K562 (cell line): ENCODE results near the gene PCDHA10. TPM values are rescaled to one million over a fixed set of nuclear protein-coding genes. Genes with fewer than 3 reads are reported as not detected.
"Not testable (repeated sequence)": the region's sequence is repeated elsewhere in the genome, so short reads cannot be mapped to it uniquely, and the experiment has no call there.

Source experiments
- ATAC-seq: fragments of 200-7000 bp; cut with Tn5 transposase; 3 replicates; pipeline ENCODE4 v1.9.1; 2020; ENCODE audit warnings: moderate library complexity
- BruUV-seq: library from RNA; stranded (reverse); fragments of 400-500 nt; replicated peaks from 2 replicates; lab custom pipeline; 2021; lab: Mats Ljungman, UMichigan
- CTCF ChIA-PET: fragments of 300-600 bp; formaldehyde crosslinking; extraction: SDS; loops from one replicate; lab custom pipeline; 2021; ENCODE audit warnings: low intra/inter-chr PET ratio; lab: Yijun Ruan, JAX
- POLR2A ChIA-PET: fragments of 300-600, 350-650 bp; sonication (Branson Sonifier 250); formaldehyde crosslinking; extraction: SDS; loops from one replicate; lab custom pipeline; 2021; ENCODE audit warnings: antibody characterized with exemption, inconsistent platforms; lab: Yijun Ruan, JAX
- DNase-seq, 4 experiments: peaks; one replicate each; pipeline versions ENCODE4 v3.0.0 to v3.0.0-alpha.2; 2011 to 2018; ENCODE audit warnings: low spot score in 3 of 4, mixed read lengths in 3 of 4; ENCODE audit errors: extremely low read depth in 1 of 4
- FAIRE-seq: peaks from 2 replicates; lab custom pipeline; 2011; peaks lifted over from hg19 to GRCh38; lab: Jason Lieb, UNC
- H2AFZ ChIP-seq: 2 replicates; pipeline ENCODE4 v1.6.0; 2011; ENCODE audit warnings: low read depth, low read length, control low read depth, inconsistent platforms
- H3K27ac ChIP-seq: fragments of 200-600 bp; 3 replicates; pipeline ENCODE4 v1.8.0; 2011; ENCODE audit warnings: low read depth, mild to moderate bottlenecking, control low read depth, inconsistent platforms, low read length, moderate library complexity, mixed read lengths; ENCODE audit errors: extremely low read depth
- H3K27me3 ChIP-seq, 2 experiments: fragments of 300-600 bp in 1 of 2; 2 replicates in 1 of 2; 3 replicates in 1 of 2; pipeline versions ENCODE4 v1.6.0 to v1.8.0; 2011; ENCODE audit warnings: inconsistent platforms in 2 of 2, low read length in 2 of 2, mild to moderate bottlenecking in 1 of 2, mixed read lengths in 1 of 2, moderate library complexity in 1 of 2; ENCODE audit not compliant: control insufficient read depth in 2 of 2, insufficient read depth in 2 of 2
- H3K36me3 ChIP-seq: fragments of 300-600 bp; 3 replicates; pipeline ENCODE4 v1.8.0; 2011; ENCODE audit warnings: mild to moderate bottlenecking, low read length, inconsistent platforms; ENCODE audit not compliant: control insufficient read depth, insufficient read depth
- H3K4me1 ChIP-seq, 2 experiments: fragments of 200-600 bp in 1 of 2; replicated peaks in 1 of 2; 2 replicates in 1 of 2; 3 replicates in 1 of 2; pipeline versions ENCODE4 v1.5.1 to v1.8.0; 2011; ENCODE audit warnings: inconsistent platforms in 2 of 2, low read length in 2 of 2, mild to moderate bottlenecking in 1 of 2, mixed read lengths in 1 of 2, moderate library complexity in 1 of 2; ENCODE audit not compliant: control insufficient read depth in 2 of 2, insufficient read depth in 2 of 2
- H3K4me2 ChIP-seq: 2 replicates; pipeline ENCODE4 v1.6.1; 2011; ENCODE audit warnings: low read length, control low read depth, inconsistent platforms, mixed read lengths; ENCODE audit not compliant: insufficient read depth
- H3K4me3 ChIP-seq: fragments of 200-600 bp; sonication (generic), shearing (Covaris generic); 2 replicates; pipeline ENCODE4 v1.5.1; 2016; ENCODE audit warnings: control low read depth, inconsistent platforms
- H3K79me2 ChIP-seq: fragments of 200-600 bp; 3 replicates; pipeline ENCODE4 v1.8.0; 2011; ENCODE audit warnings: low read length, inconsistent platforms; ENCODE audit not compliant: control insufficient read depth, insufficient read depth
- H3K9ac ChIP-seq, 2 experiments: 2 replicates each; pipeline versions ENCODE4 v1.6.0 to v1.6.1; 2011; ENCODE audit warnings: low read depth in 2 of 2, low read length in 2 of 2, control low read depth in 1 of 2, inconsistent platforms in 1 of 2, mild to moderate bottlenecking in 1 of 2, mixed read lengths in 1 of 2; ENCODE audit not compliant: insufficient read depth in 1 of 2
- H3K9me1 ChIP-seq: one replicate; pipeline ENCODE4 v1.6.0; 2011; ENCODE audit warnings: inconsistent platforms, mild to moderate bottlenecking, low read length, moderate library complexity; ENCODE audit not compliant: control insufficient read depth, insufficient read depth
- H3K9me3 ChIP-seq: replicated peaks from 2 replicates; pipeline ENCODE4 v1.5.1; 2011; ENCODE audit warnings: low read depth, low read length, inconsistent platforms; ENCODE audit not compliant: control insufficient read depth, insufficient read depth
- H4K20me1 ChIP-seq: replicated peaks from 2 replicates; pipeline ENCODE4 v1.6.1; 2011; ENCODE audit warnings: low read length, inconsistent platforms, mixed read lengths; ENCODE audit not compliant: control insufficient read depth, insufficient read depth
- CTCF ChIP-seq, 3 experiments: IDR thresholded peaks in 2 of 3; conservative IDR thresholded peaks in 1 of 3; 2 replicates each; pipeline ENCODE4 v1.5.1; 2011 to 2012; ENCODE audit warnings: low read length in 3 of 3, mild to moderate bottlenecking in 3 of 3, control low read depth in 2 of 3, improper control_type of control experiment in 1 of 3, inconsistent platforms in 1 of 3, low read depth in 1 of 3, mixed read lengths in 1 of 3, moderate library complexity in 1 of 3; ENCODE audit not compliant: insufficient read depth in 2 of 3
- WGBS: fragments of 100-300 bp; shearing (Covaris generic); methylation state at CpG from one replicate; pipeline ENCODE4 v1.1.6; 2016; ENCODE audit warnings: low coverage, mixed read lengths; ENCODE audit not compliant: insufficient coverage; ENCODE audit errors: missing lambda C conversion rate; 5-methylcytosine and 5-hydroxymethylcytosine counted together
- in situ Hi-C: fragments of 300-500 bp; cut with MboI; formaldehyde crosslinking; loops from 4 replicates; pipeline ENCODE4 v1.15.0; 2018; ENCODE audit warnings: inconsistent platforms, mixed read lengths
- intact Hi-C: fragments of 100-400 bp; cut with micrococcal nuclease; formaldehyde crosslinking; loops from 2 replicates; pipeline ENCODE4 v1.14.2; 2022
- polyA plus RNA-seq, 8 experiments: library from polyadenylated mRNA; depleted of rRNA in 4 of 8; stranded (reverse) in 5 of 8; unstranded in 3 of 8; fragments of >200 nt; fragmentation: Nextera tagmentation in 2 of 8; fragmentation: Illumina TruSeq in 1 of 8; extraction: Ambion mirVana in 2 of 8; extraction: Trizol in 1 of 8; gene quantifications; 2 replicates each; pipeline versions ENCODE4 v1.2.1 to v1.2.3, GENCODE V29; 2011 to 2014; ENCODE audit warnings: inconsistent platforms in 1 of 8, missing spikeins in 1 of 8
- total RNA-seq, 7 experiments: library from RNA; depleted of rRNA in 6 of 7; stranded (reverse); fragments of >200 nt in 6 of 7; fragmentation: Illumina TruSeq in 2 of 7; extraction: Trizol in 2 of 7; gene quantifications; 2 replicates each; pipeline versions ENCODE4 v1.2.1 to v1.2.3, GENCODE V29; 2011 to 2021; ENCODE audit warnings: low replicate concordance in 1 of 7

Gene PCDHA10
- total and polyA plus RNA-seq, 9 of the 15 experiments (the other 6 are each of a cell fraction or from before 2014, with no cell fraction given): not detected

GRCh38 chr5:140848139-140849102 is 7.3 kb upstream of the PCDHA10 start, which contains the start of gene PCDHA9:
TSS of gene PCDHA9 (plus strand) at chr5:140848382. CDS start at chr5:140848496, 114 bp downstream.
- FAIRE-seq, H3K27me3 ChIP-seq: not testable (repeated sequence)
- WGBS: 15% methylated on average over 29 of the region's 48 CpGs

DNA sequence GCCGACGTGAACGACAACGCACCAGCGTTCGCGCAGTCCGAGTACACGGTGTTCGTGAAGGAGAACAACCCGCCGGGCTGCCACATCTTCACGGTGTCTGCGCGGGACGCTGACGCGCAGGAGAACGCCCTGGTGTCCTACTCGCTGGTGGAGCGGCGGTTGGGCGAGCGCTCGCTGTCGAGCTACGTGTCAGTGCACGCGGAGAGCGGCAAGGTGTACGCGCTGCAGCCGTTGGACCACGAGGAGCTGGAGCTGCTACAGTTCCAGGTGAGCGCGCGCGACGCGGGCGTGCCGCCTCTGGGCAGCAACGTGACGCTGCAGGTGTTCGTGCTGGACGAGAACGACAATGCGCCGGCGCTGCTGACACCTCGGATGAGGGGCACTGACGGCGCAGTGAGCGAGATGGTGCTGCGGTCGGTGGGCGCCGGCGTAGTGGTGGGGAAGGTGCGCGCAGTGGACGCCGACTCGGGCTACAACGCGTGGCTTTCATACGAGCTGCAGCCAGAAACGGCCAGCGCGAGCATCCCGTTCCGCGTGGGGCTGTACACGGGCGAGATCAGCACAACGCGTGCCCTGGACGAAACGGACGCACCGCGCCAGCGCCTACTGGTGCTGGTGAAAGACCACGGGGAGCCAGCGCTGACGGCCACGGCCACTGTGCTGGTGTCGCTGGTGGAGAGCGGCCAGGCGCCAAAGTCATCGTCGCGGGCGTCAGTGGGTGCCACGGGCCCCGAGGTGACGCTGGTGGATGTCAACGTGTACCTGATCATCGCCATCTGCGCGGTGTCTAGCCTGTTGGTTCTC is 5.7 kb upstream of the PCDHA10 start:
- H3K27ac ChIP-seq, H3K79me2 ChIP-seq, ATAC-seq, H3K36me3 ChIP-seq, CTCF ChIA-PET, H3K9me3 ChIP-seq, DNase-seq, H3K4me1 ChIP-seq, POLR2A ChIA-PET, intact Hi-C loops, H3K27me3 ChIP-seq, in situ Hi-C loops, H3K9ac ChIP-seq, H2AFZ ChIP-seq, H4K20me1 ChIP-seq, H3K4me2 ChIP-seq, FAIRE-seq, H3K4me3 ChIP-seq, H3K9me1 ChIP-seq, BruUV-seq: not testable (repeated sequence)
- 20% methylated on average over 55 of the region's 101 CpGs for WGBS

More at GRCh38 chr5:140848139-140849102, 7.3 kb upstream of the PCDHA10 start, which contains the start of gene PCDHA9:
- H3K9me1 ChIP-seq, intact Hi-C loops, H3K9ac ChIP-seq, POLR2A ChIA-PET, H3K4me2 ChIP-seq, H3K27ac ChIP-seq, H3K36me3 ChIP-seq, H3K9me3 ChIP-seq, H3K4me1 ChIP-seq, H3K4me3 ChIP-seq, CTCF ChIA-PET, H2AFZ ChIP-seq, in situ Hi-C loops, H3K79me2 ChIP-seq, DNase-seq, H4K20me1 ChIP-seq, BruUV-seq: not testable (repeated sequence)
- peak in 1 of 3 experiments; percentile 14; a peak in 1 of 6 replicates for TF ChIP-seq CTCF (IDR thresholded peaks at IDR 0.05 in 2 of 3, conservative IDR thresholded peaks at IDR 0.05 in 1 of 3; ENCODE audit: insufficient read depth in 2 of 3, low read depth in 1 of 3, low read length in 3 of 3)
- peak; percentile 61; the same call in 1 of the 3 replicates for ATAC-seq
